ENCODE results near the gene TMPRSS9. TPM values are rescaled to one million over a fixed set of nuclear protein-coding genes. Genes with fewer than 3 reads are reported as not detected.

Gene TMPRSS9
- total RNA-seq, 1 experiment from 2014 or later = 0.66 TPM

- H3K27me3 Mint-ChIP-seq (ENCODE audit: insufficient read depth, unreplicated experiment) = no peaks in the 10 kb centered on the region
- H3K36me3 Mint-ChIP-seq (ENCODE audit: insufficient read depth, unreplicated experiment) = peaks cover 5% of the 10 kb centered on the region
- POLR2A ChIA-PET = no interaction called here
- DNase-seq = no peak
- no peak overlapping the region for H3K27ac Mint-ChIP-seq (ENCODE audit: unreplicated experiment)
- H3K36me3 ChIP-seq (ENCODE audit: control insufficient read depth, insufficient read depth, low read length) = no peaks in the 10 kb centered on the region; the same call in 1 of the 2 replicates
- no peaks in the 10 kb centered on the region for H3K4me1 Mint-ChIP-seq (ENCODE audit: low read depth, unreplicated experiment)
- H3K9me3 Mint-ChIP-seq (ENCODE audit: unreplicated experiment) = no peaks in the 10 kb centered on the region
- no peak overlapping the region for H3K4me3 ChIP-seq (ENCODE audit: low read depth, low read length)
- no peak for TF ChIP-seq CTCF (IDR thresholded peaks at IDR 0.05; ENCODE audit: insufficient read depth in 1 of 2, low read depth in 1 of 2, low read length in 1 of 2, severe bottlenecking in 1 of 2, unreplicated experiment in 1 of 2)
- intact Hi-C loops (cut with micrococcal nuclease; ENCODE audit: unreplicated experiment) = no loop called here
- H3K4me1 ChIP-seq = no peaks in the 10 kb centered on the region
- no peaks in the 10 kb centered on the region for H3K27me3 ChIP-seq (replicated peaks; ENCODE audit: control insufficient read depth, insufficient read depth, low read length)
- no TSS peak for BruUV-seq (replicated peaks)
- H3K9me3 ChIP-seq = no peaks in the 10 kb centered on the region
- CTCF ChIA-PET = no interaction called here
- no peak overlapping the region for H3K4me3 Mint-ChIP-seq (ENCODE audit: unreplicated experiment)
Measured at GRCh38 chr19:2358548-2359173, 1.4 kb upstream of the TMPRSS9 start.

- H3K27ac Mint-ChIP-seq (ENCODE audit: unreplicated experiment) = no peak overlapping the region
- Histone ChIP-seq H3K9me3 (no peaks in the 10 kb centered on the region), H3K27me3 (replicated peaks; ENCODE audit: control insufficient read depth, insufficient read depth, low read length) (no peaks in the 10 kb centered on the region), H3K36me3 (ENCODE audit: control insufficient read depth, insufficient read depth, low read length) (no peaks in the 10 kb centered on the region), H3K4me1 (no peaks in the 10 kb centered on the region), H3K4me3 (ENCODE audit: low read depth, low read length) (no peak overlapping the region)
- CTCF ChIA-PET = no interaction called here
- H3K27me3 Mint-ChIP-seq (ENCODE audit: insufficient read depth, unreplicated experiment) = no peaks in the 10 kb centered on the region
- POLR2A ChIA-PET = interaction anchor here (0.5 kb wide), 1 partner anchor 82 kb away, joined by 3 read pairs; no protein-coding TSS in a partner anchor
- H3K4me3 Mint-ChIP-seq (ENCODE audit: unreplicated experiment) = no peak overlapping the region
- TF ChIP-seq CTCF (IDR thresholded peaks at IDR 0.05; ENCODE audit: insufficient read depth in 1 of 2, low read depth in 1 of 2, low read length in 1 of 2, severe bottlenecking in 1 of 2, unreplicated experiment in 1 of 2) = no peak
- BruUV-seq (replicated peaks) = no TSS peak
- H3K36me3 Mint-ChIP-seq (ENCODE audit: insufficient read depth, unreplicated experiment) = peaks cover 5% of the 10 kb centered on the region
- H3K4me1 Mint-ChIP-seq (ENCODE audit: low read depth, unreplicated experiment) = no peaks in the 10 kb centered on the region
- intact Hi-C loops (cut with micrococcal nuclease; ENCODE audit: unreplicated experiment) = no loop called here
- H3K9me3 Mint-ChIP-seq (ENCODE audit: unreplicated experiment) = no peaks in the 10 kb centered on the region
- DNase-seq = no peak
Measured at GRCh38 chr19:2360833-2361232, 768 bp downstream of the TMPRSS9 start.

- Mint-ChIP-seq H3K36me3 (ENCODE audit: insufficient read depth, unreplicated experiment) (peaks cover 5% of the 10 kb centered on the region), H3K27ac (ENCODE audit: unreplicated experiment) (no peak overlapping the region), H3K9me3 (ENCODE audit: unreplicated experiment) (no peaks in the 10 kb centered on the region), H3K4me1 (ENCODE audit: low read depth, unreplicated experiment) (no peaks in the 10 kb centered on the region), H3K27me3 (ENCODE audit: insufficient read depth, unreplicated experiment) (no peaks in the 10 kb centered on the region), H3K4me3 (ENCODE audit: unreplicated experiment) (no peak overlapping the region)
- Histone ChIP-seq H3K4me3 (ENCODE audit: low read depth, low read length) (no peak overlapping the region), H3K27me3 (replicated peaks; ENCODE audit: control insufficient read depth, insufficient read depth, low read length) (no peaks in the 10 kb centered on the region), H3K36me3 (ENCODE audit: control insufficient read depth, insufficient read depth, low read length) (no peaks in the 10 kb centered on the region), H3K4me1 (no peaks in the 10 kb centered on the region), H3K9me3 (no peaks in the 10 kb centered on the region)
- CTCF ChIA-PET = no interaction called here
- no peak for DNase-seq
- POLR2A ChIA-PET = no interaction called here
- no peak for TF ChIP-seq CTCF (IDR thresholded peaks at IDR 0.05; ENCODE audit: insufficient read depth in 1 of 2, low read depth in 1 of 2, low read length in 1 of 2, severe bottlenecking in 1 of 2, unreplicated experiment in 1 of 2)
- BruUV-seq (replicated peaks) = no TSS peak
- intact Hi-C loops (cut with micrococcal nuclease; ENCODE audit: unreplicated experiment) = no loop called here
Measured at GRCh38 chr19:2361246-2362045, 1.4 kb downstream of the TMPRSS9 start.

Measured in Caco-2 (cell line).